Sigmoid colon (tissue), 7 donors: ENCODE measurements around the gene SNX3. TPM values are rescaled to one million over a fixed set of nuclear protein-coding genes. Genes with fewer than 3 reads are reported as not detected.
"Not testable (repeated sequence)": the region's sequence is repeated elsewhere in the genome, so short reads cannot be mapped to it uniquely, and the experiment has no call there.

Source experiments
- DNase-seq: peaks from one replicate; pipeline ENCODE4 v3.0.0-alpha.2; 2019
- H3K27ac ChIP-seq, 4 donors: fragments of 200-600 bp; sonication (generic); one replicate each; pipeline ENCODE4 v1.5.1; 2016 to 2019; ENCODE audit warnings: mild to moderate bottlenecking in 1 of 4
- H3K27me3 ChIP-seq, 3 donors: fragments of 200-600 bp; sonication (generic); one replicate each; pipeline ENCODE4 v1.5.1; 2019; ENCODE audit warnings: mild to moderate bottlenecking in 1 of 3
- H3K36me3 ChIP-seq, 4 donors: fragments of 200-600 bp; sonication (generic); one replicate each; pipeline ENCODE4 v1.5.1; 2016 to 2019
- H3K4me1 ChIP-seq, 4 donors: fragments of 200-600 bp; sonication (generic); one replicate each; pipeline ENCODE4 v1.5.1; 2017 to 2019
- H3K4me3 ChIP-seq, 4 donors: fragments of 200-600 bp; sonication (generic); one replicate each; pipeline ENCODE4 v1.5.1; 2017 to 2019; ENCODE audit warnings: mild to moderate bottlenecking in 2 of 4, moderate library complexity in 1 of 4
- H3K9me3 ChIP-seq, 4 donors: fragments of 200-600 bp in 3 of 4; sonication (generic) in 3 of 4; one replicate each; pipeline versions ENCODE4 v1.5.1 to v1.6.1; 2013 to 2019
- EP300 ChIP-seq, 4 donors: sonication (generic); formaldehyde crosslinking; IDR thresholded peaks; one replicate each; pipeline ENCODE4 v1.6.1; 2017; ENCODE audit warnings: antibody characterized with exemption in 4 of 4
- POLR2A ChIP-seq, 2 donors: fragments of 450-650 bp; IDR thresholded peaks; one replicate each; pipeline ENCODE4 v1.6.1; 2016; ENCODE audit warnings: antibody characterized with exemption in 2 of 2, mild to moderate bottlenecking in 2 of 2, moderate library complexity in 2 of 2
- POLR2AphosphoS5 ChIP-seq, 4 donors: sonication (generic); formaldehyde crosslinking; IDR thresholded peaks; one replicate each; pipeline ENCODE4 v1.6.1; 2017; ENCODE audit warnings: antibody characterized with exemption in 4 of 4
- WGBS, 2 donors: extraction: QIAGEN DNeasy Blood & Tissue Kit; methylation state at CpG; one replicate each; pipeline ENCODE4 v1.1.7; 2013; 5-methylcytosine and 5-hydroxymethylcytosine counted together
- intact Hi-C: fragments of 100-400 bp; cut with DNase I; formaldehyde crosslinking; loops from one replicate; pipeline ENCODE4 v1.15.1; 2023
- polyA plus RNA-seq, 3 donors: library from polyadenylated mRNA; stranded (reverse); fragments of 200-250 nt; gene quantifications; one replicate each; pipeline ENCODE4 v1.2.3, GENCODE V29; 2013
- total RNA-seq, 4 donors: library from RNA; depleted of rRNA; stranded (reverse); fragments of >200 nt; gene quantifications; one replicate each; pipeline ENCODE4 v1.1.0, GENCODE V29; 2016
- TF ChIP-seq, protein P1 (sequence below), 4 experiments: fragments of 450-650 bp in 3 of 4; fragments of 200-600 bp in 1 of 4; IDR thresholded peaks; one replicate each; pipeline ENCODE4 v1.5.1; 2016 to 2019; ENCODE audit warnings: antibody characterized with exemption in 4 of 4, mild to moderate bottlenecking in 3 of 4, moderate library complexity in 2 of 4
- donor health status: healthy with polysubstance abuse.
- donor health status: Bipolar disorder and iron deficiency.
- donor health status: healthy.

The SNX3 gene
- total and polyA plus RNA-seq, 7 donors, result 135 to 242 (median 220) TPM

DNA sequence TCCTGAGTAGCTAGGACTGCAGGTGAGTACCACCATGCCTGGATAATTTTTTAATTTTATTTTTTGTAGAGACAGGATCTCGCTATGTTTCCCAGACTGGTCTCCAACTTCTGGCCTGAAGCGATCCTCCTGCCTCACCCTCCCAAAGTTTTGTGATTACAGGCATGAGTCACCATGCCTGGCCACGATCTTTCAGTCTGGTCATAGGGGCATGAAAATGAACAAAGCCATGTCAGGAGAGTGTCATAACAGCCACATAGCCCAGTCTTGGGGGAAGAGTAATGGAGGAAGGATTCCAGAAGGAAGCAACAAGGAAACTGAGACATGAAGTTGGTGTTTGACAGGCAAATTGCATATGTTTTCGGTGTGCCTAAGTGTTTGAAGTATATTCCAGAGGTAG lies 17.0 kb upstream of the SNX3 start:
- intact Hi-C loops, result no loop called here
- H3K36me3 ChIP-seq, result no peaks in the 10 kb centered on the region
- H3K27ac ChIP-seq, result no peak overlapping the region
- H3K4me3 ChIP-seq, result no peak overlapping the region
- WGBS, 2 donors, result 81 to 88% methylated on average over 4 of the region's 4 CpGs
- no peaks in the 10 kb centered on the region for H3K27me3 ChIP-seq
- H3K9me3 ChIP-seq, result no peaks in the 10 kb centered on the region
- DNase-seq, result no peak
- TF ChIP-seq EP300 (IDR thresholded peaks at IDR 0.05) (no peak), POLR2A (IDR thresholded peaks at IDR 0.05) (no peak), POLR2AphosphoS5 (IDR thresholded peaks at IDR 0.05) (no peak)
- TF ChIP-seq, protein P1, sequence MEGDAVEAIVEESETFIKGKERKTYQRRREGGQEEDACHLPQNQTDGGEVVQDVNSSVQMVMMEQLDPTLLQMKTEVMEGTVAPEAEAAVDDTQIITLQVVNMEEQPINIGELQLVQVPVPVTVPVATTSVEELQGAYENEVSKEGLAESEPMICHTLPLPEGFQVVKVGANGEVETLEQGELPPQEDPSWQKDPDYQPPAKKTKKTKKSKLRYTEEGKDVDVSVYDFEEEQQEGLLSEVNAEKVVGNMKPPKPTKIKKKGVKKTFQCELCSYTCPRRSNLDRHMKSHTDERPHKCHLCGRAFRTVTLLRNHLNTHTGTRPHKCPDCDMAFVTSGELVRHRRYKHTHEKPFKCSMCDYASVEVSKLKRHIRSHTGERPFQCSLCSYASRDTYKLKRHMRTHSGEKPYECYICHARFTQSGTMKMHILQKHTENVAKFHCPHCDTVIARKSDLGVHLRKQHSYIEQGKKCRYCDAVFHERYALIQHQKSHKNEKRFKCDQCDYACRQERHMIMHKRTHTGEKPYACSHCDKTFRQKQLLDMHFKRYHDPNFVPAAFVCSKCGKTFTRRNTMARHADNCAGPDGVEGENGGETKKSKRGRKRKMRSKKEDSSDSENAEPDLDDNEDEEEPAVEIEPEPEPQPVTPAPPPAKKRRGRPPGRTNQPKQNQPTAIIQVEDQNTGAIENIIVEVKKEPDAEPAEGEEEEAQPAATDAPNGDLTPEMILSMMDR (IDR thresholded peaks at IDR 0.05), result no peak
- H3K4me1 ChIP-seq, result no peaks in the 10 kb centered on the region

DNA sequence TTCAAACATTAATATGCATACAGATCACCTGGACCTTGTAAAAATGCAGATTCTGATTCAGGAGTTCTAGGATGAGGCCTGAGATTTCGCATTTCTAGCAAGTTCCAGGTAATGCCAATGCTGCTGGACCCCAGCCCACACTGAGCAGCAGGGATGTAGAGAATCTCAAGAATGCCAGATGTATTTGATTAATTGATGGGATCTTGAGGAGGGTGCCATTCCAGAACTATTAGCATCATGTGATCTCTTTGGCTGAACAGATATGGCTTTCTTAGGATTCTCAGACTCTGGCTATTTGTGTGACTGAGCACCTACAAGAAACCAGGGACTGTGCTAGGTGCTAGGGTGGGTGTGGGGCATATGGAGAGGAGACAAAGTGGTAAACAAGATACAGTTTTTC lies 16.5 kb upstream of the SNX3 start:
- DNase-seq, result no peak
- Histone ChIP-seq H3K4me3 (no peak overlapping the region), H3K27me3 (no peaks in the 10 kb centered on the region), H3K27ac (no peak overlapping the region), H3K36me3 (no peaks in the 10 kb centered on the region), H3K4me1 (no peaks in the 10 kb centered on the region), H3K9me3 (no peaks in the 10 kb centered on the region)
- intact Hi-C loops, result no loop called here
- TF ChIP-seq, protein P1 (IDR thresholded peaks at IDR 0.05), result no peak
- no peak for TF ChIP-seq EP300 (IDR thresholded peaks at IDR 0.05)
- TF ChIP-seq POLR2AphosphoS5 (IDR thresholded peaks at IDR 0.05), result no peak
- TF ChIP-seq POLR2A (IDR thresholded peaks at IDR 0.05), result no peak
- WGBS, 2 donors, result 93 to 96% methylated on average over 1 of the region's 1 CpG

DNA sequence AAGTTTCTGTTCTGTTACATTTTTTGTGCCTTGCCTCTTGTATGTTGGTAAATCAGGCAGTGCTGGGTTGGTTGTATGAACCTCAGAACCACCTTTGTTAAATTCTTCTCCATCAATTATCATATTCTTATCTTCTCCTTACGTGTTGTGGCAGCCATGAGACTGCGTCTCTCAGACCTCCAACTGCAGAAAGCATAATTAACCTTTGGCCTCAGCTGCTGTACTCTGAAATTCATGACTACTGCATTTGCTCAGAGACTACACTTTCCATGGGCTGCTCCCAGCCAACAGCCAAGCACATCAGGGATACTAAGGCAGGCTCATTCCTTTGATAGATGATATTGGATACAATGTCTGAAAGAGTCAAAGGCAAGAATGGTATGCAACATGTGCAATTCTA lies 15.1 kb upstream of the SNX3 start:
- no peak overlapping the region for H3K27ac ChIP-seq
- H3K4me1 ChIP-seq, result no peaks in the 10 kb centered on the region
- H3K4me3 ChIP-seq, result no peak overlapping the region
- no peaks in the 10 kb centered on the region for H3K36me3 ChIP-seq
- no peaks in the 10 kb centered on the region for H3K27me3 ChIP-seq
- 15 to 62% methylated on average over 2 of the region's 2 CpGs for WGBS, 2 donors
- TF ChIP-seq POLR2A (IDR thresholded peaks at IDR 0.05) (no peak), EP300 (IDR thresholded peaks at IDR 0.05) (no peak), POLR2AphosphoS5 (IDR thresholded peaks at IDR 0.05) (no peak)
- TF ChIP-seq, protein P1 (IDR thresholded peaks at IDR 0.05), result no peak
- H3K9me3 ChIP-seq, result no peaks in the 10 kb centered on the region
- intact Hi-C loops, result no loop called here
- no peak for DNase-seq

DNA sequence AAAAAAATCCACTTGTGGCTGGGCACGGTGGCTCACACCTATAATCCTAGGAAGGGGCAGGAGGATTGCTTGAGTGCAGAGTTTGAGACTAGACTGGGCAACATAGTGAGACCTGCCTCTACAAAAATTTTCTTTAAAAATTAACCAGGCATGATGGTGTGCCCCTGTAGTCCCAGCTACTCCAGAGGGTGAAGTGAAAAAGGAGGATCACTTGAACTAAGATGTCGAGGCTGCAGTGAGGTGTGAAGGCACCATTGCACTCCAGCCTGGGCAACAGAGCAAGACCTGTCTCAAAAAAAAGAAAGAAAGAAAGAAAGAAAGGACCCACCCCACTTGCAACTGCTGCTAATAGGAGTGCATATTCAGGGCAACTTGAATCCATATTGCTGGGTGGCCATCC lies 13.7 kb upstream of the SNX3 start:
- WGBS, 2 donors, result 86 to 89% methylated on average over 2 of the region's 2 CpGs

DNA sequence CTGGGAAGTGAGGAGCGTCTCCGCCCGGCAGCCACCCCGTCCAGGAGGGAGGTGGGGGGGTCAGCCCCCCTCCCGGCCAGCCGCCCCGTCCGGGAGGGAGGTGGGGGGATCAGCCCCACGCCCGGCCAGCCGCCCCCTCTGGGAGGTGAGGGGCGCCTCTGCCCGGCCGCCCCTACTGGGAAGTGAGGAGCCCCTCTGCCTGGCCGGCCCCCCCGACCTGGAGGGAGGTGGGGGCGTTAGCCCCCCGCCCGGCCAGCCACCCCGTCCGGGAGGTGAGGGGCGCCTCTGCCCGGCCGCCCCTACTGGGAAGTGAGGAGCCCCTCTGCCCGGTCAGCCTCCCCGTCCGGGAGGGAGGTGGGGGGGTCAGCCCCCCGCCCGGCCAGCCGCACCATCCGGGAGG lies 9.1 kb upstream of the SNX3 start:
- not testable (repeated sequence) for H3K4me3 ChIP-seq, DNase-seq, H3K9me3 ChIP-seq, H3K4me1 ChIP-seq, H3K27me3 ChIP-seq, H3K27ac ChIP-seq, H3K36me3 ChIP-seq
- intact Hi-C loops, result loop anchor here (10.0 kb wide), 2 partner anchors 135 to 825 kb away; partner anchors contain the start of genes CEP57L1 and SESN1
- 92 to 95% methylated on average over 31 of the region's 31 CpGs for WGBS, 2 donors

More for the DNA sequence above, 13.7 kb upstream of the SNX3 start:
- no peaks in the 10 kb centered on the region for H3K9me3 ChIP-seq
- TF ChIP-seq EP300 (IDR thresholded peaks at IDR 0.05), result no peak
- H3K4me3 ChIP-seq, result no peak overlapping the region
- intact Hi-C loops, result no loop called here
- H3K4me1 ChIP-seq, result no peaks in the 10 kb centered on the region
- no peak overlapping the region for H3K27ac ChIP-seq
- no peak for DNase-seq
- H3K36me3 ChIP-seq, result no peaks in the 10 kb centered on the region
- H3K27me3 ChIP-seq, result no peaks in the 10 kb centered on the region

DNA sequence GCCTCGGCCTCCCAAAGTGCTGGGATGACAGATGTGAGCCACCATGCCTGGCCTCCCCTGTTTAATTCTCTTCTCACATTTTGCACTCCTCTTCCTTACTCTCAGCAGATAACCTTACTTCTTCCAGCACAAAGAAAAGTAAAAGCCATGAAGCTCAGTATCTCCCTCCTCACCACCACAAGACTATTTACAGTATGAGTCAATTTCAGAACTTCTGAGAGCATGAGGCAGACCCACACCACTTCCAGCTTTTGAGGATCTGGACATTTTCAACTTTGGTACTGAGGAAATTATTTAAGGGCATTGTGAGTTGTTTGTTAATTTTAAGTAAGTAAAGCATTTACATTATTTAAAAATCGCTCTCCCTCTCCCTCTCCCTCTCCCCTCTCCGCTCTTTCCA lies 8.0 kb upstream of the SNX3 start:
- 76 to 91% methylated on average over 3 of the region's 3 CpGs for WGBS, 2 donors
- TF ChIP-seq EP300 (IDR thresholded peaks at IDR 0.05), result no peak
- TF ChIP-seq POLR2AphosphoS5 (IDR thresholded peaks at IDR 0.05), result no peak
- TF ChIP-seq POLR2A (IDR thresholded peaks at IDR 0.05), result no peak
- TF ChIP-seq, protein P1 (IDR thresholded peaks at IDR 0.05), result no peak
- Histone ChIP-seq H3K27ac (no peak overlapping the region), H3K4me1 (no peaks in the 10 kb centered on the region), H3K9me3 (no peaks in the 10 kb centered on the region), H3K27me3 (no peaks in the 10 kb centered on the region), H3K36me3 (no peaks in the 10 kb centered on the region), H3K4me3 (no peak overlapping the region)
- no peak for DNase-seq
- intact Hi-C loops, result loop anchor here (10.0 kb wide), 2 partner anchors 134 to 826 kb away; partner anchors contain the start of genes CEP57L1 and SESN1
